Stimulated activated CD4-positive, alpha-beta T cell treated with anti-CD3 and anti-CD28 coated beads, Interleukin-1b, Interleukin-23, amount 100 ng/mL, for 1 hour (primary cell): ENCODE measurements around the gene TMUB1.
"Not testable (repeated sequence)": the region's sequence is repeated elsewhere in the genome, so short reads cannot be mapped to it uniquely, and the experiment has no call there.

Source experiments
- DNase-seq, 2 donors: peaks; one replicate each; pipeline ENCODE4 v3.0.0-alpha.2; 2020; ENCODE audit warnings: low read depth in 2 of 2

The TMUB1 gene

DNA sequence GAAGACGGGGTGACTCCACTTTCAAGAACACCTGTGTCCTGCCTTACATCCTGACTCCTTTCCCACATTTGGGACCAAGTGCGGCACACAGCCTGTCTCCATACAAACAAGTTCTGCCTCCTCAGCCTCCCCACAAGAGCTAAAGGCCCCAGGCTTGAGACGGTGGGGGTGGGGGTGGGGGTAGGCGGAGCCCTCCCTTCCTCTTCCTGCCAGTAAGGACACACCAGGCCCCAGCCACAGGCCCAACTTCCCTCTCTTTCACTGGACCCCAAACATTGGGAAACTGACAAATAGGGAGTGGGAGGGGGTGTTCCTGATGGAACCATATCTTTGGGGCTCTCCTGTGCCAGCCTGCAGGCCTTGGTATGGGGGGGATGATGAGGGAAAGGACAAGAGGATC lies 30.2 kb downstream of the TMUB1 start:
- no peak for DNase-seq

DNA sequence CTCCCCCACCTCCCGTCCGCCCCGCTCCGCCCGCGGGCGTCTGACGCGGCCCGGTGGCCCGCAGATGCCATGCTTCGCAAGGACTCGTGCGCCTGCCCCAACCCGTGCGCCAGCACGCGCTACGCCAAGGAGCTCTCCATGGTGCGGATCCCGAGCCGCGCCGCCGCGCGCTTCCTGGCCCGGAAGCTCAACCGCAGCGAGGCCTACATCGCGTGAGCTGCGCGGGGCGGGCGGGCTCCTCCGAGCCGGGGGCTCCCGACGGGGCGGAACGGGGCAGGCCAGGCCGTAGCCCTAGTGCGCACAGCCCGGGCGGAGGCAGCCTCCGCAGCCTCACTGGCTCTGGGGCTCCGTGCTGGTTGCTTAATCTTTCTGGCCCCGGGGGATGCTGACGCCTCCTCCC lies 32.2 kb downstream of the TMUB1 start:
- no peak for DNase-seq

GRCh38 chr7:151048911-151049463 lies 34.3 kb downstream of the TMUB1 start:
- DNase-seq = no peak

DNA sequence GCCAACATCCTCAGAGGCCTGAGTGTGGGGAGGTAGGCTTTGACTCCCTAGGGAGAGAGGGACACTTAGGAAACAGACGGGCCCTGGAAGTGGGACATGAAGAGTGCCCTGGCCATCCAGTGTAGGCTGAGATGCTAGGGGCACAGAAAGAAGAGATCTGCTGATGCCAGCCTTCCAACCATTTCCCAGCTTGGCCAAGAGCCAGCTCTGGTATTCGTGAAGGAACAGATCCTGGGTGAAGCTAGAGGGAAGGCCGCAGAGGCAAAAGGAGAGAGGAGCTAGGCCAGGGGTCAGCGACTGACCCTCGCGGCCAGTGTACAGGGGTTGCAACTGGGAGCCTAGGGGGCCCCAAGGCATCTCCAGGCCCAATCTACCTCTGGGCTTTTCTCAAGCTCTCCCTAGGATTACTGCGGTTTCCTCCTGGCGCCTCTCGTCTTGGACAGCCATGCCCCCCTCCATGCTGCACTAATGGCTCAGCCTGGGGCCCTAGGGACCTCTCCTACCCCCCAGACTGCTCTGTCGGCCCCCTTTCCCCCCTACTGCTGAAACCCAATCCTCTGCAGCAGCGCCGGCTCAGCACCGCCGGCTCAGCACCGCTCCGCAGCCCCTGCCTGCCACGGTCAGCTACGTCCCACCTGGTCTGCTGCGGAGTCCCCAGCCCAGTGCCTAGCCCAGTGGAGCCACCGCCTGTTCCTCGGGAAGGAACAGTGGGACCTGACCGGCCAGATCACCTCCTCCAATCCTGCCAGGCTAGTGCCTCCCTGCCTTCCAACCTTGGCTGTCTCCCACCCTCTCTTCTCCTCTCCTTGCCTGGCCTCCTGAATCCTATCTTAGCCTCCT lies 35.1 kb downstream of the TMUB1 start, which contains the start of gene ASIC3:
ASIC3 (plus strand) TSS at position 556 of the 840 bp plus-strand sequence. CDS start 355 bp downstream, outside the sequence.
- no peak for DNase-seq

- DNase-seq = no peak
Observed at GRCh38 chr7:151046603-151047573, 36.4 kb downstream of the TMUB1 start.

GRCh38 chr7:151045967-151046366 lies 37.3 kb downstream of the TMUB1 start:
- DNase-seq = no peak

GRCh38 chr7:151045262-151045661 lies 38.0 kb downstream of the TMUB1 start:
- no peak for DNase-seq

DNA sequence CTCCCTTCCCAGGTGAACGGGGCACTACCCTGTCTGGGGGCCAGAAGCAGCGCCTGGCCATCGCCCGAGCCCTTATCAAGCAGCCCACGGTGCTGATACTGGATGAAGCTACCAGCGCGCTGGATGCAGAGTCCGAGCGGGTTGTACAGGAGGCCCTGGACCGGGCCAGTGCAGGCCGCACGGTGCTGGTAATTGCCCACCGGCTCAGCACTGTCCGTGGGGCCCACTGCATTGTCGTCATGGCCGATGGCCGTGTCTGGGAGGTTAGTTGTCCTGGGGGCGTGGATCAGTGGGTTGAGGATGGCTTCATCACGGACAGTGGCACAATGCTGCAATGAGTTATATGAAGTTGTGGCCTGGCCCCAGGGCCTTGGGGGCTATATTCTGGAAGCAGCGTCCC lies 39.3 kb downstream of the TMUB1 start:
- no peak for DNase-seq

DNA sequence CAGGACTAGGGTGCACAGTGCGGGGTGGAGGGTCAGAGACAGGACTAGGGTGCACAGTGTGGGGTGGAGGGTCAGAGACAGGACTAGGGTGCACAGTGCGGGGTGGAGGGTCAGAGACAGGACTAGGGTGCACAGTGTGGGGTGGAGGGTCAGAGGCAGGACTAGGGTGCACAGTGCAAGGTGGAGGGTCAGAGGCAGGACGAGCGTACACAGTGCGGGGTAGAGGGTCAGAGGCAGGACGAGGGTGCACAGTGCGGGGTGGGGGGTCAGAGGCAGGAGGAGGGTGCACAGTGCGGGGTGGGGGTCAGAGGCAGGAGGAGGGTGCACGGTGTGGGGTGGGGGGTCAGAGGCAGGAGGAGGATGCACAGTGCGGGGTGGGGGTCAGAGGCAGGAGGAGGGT lies 39.8 kb downstream of the TMUB1 start:
- DNase-seq = not testable (repeated sequence)

- DNase-seq = no peak
Observed at GRCh38 chr7:151040616-151041375, 42.5 kb downstream of the TMUB1 start.

DNA sequence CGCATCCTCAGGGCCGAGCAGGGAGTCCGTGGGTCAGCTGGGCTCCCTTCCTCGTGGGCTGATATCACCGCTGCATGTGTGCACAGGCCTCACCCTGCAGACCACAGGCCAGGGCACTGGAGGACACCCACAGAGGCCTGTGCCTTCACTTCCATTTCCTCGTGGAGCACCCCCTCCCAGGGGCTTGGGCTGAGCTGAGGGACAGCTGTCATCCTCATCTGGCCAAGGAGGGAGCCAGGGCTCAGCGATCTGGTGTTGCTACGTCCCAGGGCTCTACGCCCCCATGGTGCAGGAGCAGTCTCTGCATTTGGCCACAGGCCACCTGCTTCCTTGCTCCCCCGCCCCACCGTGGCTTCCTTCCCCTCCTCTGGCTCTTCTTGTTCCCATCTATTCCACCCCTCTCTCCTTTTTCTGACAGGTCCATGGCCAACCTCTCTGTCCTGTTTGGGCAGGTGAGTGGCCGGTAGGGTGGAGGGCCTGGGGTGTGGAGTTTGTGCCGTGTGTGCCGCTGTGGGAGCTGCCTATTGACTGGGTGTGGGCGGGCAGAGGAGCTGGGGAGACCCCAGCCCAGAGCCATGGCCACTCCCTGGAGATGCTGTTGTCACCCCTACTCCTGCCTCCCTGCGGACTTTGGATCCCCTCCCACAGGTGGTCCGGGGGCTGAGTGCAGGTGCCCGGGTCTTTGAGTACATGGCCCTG lies 43.3 kb downstream of the TMUB1 start:
- no peak for DNase-seq

DNA sequence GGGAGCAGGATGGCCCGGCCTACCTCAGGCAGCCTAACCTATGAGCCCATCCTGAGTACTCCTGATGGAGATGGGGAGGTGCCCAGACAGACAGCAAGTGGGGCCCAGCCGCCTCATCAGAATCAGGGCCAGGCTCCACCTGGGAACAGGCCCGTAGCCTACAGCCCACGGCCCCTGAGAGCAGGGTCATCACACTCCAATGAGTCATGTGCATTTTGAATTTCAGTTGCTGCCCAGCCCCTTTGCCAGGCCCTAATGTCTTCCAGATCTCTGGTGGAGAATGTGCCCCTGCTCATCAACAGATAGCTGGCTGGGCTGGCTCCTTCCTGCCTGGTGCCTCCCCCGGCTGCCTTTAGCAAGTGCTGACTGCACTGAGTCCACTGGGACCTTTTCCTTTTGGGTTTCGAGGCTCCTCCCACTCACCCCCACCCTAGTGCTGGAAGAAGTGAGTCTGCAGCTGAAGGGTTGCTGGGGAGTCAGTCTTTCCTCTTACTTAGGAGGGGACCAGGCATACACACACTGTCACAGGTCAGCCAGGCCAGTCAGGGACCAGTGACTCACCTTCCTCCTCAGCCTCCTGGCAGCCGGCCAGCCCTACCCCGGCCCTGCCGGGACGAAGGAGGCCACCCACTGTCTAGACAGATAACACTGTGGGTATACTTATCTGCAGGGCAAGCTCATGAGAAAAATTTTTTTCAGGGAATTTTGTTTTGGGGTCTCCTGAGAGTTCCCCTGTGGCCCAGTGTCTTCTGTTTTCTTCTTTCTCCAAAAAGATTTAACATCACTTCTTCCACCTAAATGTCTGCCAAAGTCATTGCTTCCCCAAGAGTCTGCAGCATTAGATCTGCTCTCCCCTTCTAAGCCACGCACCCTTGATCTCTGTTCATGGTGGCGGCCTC lies 44.1 kb downstream of the TMUB1 start:
- peak in 1 of 2 donors; percentile 35 for DNase-seq

DNA sequence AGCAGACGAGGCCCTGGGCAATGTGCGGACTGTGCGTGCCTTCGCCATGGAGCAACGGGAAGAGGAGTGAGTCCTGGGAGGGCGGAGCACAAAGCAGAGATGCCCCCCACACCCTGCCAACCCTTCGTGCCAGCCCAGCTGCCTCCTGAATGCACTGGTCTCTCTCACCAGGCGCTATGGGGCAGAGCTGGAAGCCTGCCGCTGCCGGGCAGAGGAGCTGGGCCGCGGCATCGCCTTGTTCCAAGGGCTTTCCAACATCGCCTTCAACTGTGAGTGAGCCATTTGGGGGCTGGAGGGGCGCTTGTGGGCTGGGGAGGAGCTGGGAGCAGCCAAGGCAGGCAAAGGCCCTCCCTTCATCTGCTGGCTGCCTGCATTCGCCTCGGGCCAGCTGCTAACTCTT lies 47.4 kb downstream of the TMUB1 start:
- no peak for DNase-seq

DNA sequence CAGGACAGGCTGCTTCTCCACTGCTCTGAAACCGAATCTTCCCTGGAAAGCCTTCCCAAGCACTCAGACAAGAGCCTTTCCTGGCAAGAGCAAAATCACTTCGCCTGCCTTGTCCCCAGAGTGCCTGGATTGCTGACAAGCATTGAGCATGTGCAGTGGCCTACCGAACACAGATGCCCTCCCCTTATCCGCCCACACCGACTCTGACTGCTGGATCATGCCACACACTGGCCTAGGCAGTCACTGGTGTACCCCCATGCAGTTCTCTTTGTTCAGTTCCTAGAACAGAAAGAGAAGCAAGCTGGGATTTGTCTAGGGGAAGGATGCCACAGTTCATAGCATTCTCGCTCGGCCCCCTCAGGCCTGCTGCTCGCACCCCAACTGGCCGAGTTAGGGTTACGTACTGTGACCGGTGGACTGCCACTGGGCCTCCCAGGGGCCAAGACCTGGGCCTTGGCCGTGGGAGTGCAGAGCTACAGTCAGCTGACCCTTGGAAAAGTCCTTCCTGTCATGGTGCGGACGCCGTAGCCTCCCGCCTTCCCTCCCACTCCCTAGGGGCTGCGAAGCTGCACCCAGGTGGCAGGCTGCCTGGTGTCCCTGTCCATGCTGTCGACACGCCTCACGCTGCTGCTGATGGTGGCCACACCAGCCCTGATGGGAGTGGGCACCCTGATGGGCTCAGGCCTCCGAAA lies 48.1 kb downstream of the TMUB1 start:
- no peak for DNase-seq

DNA sequence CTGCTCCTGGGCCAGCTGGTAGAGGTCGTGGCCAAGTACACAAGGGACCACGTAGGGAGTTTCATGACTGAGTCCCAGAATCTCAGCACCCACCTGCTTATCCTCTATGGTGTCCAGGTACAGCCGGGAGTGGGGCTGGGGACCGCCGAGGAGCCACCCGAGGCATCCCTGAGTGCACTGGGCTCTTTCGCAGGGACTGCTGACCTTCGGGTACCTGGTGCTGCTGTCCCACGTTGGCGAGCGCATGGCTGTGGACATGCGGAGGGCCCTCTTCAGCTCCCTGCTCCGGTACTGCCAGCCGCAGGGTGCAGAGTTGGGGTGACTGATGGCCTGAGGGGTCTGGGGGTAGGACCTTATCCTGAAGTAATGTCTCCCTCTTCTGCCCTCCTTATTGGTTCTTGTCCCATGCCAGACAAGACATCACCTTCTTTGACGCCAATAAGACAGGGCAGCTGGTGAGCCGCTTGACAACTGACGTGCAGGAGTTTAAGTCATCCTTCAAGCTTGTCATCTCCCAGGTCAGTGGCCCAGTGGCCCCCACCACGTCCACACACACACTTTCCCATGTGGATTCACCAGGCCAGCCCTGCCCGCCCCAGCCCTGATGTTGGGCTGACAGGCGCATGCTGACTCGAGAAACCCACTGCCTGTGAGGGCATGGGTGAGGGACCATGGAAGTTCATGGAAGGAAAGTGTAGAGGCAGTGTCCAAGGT lies 48.8 kb downstream of the TMUB1 start:
- DNase-seq = no peak

DNA sequence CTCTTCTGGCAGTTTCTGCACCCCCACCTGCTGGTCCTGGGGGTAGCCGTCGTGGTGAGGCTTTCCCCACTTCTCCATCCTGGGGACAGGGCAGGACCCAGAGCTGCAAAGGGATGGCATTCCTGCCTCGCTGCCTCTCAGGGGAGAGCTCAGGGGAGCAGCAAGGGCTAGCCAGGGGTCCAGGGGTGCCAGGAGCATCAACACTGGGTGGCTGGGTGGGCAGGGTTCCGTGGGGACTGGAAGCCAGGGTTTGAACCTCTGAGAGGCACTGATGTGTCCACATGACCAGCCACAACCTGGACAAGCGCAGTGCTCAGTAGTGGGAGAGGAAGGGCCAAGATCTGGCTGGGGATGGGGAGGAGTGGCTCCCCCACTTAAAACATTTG lies 49.4 kb downstream of the TMUB1 start:
- DNase-seq = no peak

- DNase-seq = no peak
Observed at GRCh38 chr7:151032936-151033863, 50.1 kb downstream of the TMUB1 start.
